ENCODE data around the gene SIK3. TPM values are rescaled to one million over a fixed set of nuclear protein-coding genes. Genes with fewer than 3 reads are reported as not detected.
"Not testable (repeated sequence)": the region's sequence is repeated elsewhere in the genome, so short reads cannot be mapped to it uniquely, and the experiment has no call there.

SIK3 gene
- total RNA-seq, 4 donors from 2014 or later = 58.8 to 85.8 (median 59.8) TPM

GRCh38 chr11:117127171-117127901, 29.1 kb upstream of the SIK3 start:
- Histone ChIP-seq H3K4me3 (no peak overlapping the region), H3K36me3 (no peaks in the 10 kb centered on the region), H3K27me3 (no peaks in the 10 kb centered on the region), H3K27ac (no peak overlapping the region), H3K4me1 (no peaks in the 10 kb centered on the region), H3K9me3 (no peaks in the 10 kb centered on the region)
- no peak for DNase-seq
- TF ChIP-seq POLR2A (IDR thresholded peaks at IDR 0.05) = no peak
- TF ChIP-seq, protein P1, sequence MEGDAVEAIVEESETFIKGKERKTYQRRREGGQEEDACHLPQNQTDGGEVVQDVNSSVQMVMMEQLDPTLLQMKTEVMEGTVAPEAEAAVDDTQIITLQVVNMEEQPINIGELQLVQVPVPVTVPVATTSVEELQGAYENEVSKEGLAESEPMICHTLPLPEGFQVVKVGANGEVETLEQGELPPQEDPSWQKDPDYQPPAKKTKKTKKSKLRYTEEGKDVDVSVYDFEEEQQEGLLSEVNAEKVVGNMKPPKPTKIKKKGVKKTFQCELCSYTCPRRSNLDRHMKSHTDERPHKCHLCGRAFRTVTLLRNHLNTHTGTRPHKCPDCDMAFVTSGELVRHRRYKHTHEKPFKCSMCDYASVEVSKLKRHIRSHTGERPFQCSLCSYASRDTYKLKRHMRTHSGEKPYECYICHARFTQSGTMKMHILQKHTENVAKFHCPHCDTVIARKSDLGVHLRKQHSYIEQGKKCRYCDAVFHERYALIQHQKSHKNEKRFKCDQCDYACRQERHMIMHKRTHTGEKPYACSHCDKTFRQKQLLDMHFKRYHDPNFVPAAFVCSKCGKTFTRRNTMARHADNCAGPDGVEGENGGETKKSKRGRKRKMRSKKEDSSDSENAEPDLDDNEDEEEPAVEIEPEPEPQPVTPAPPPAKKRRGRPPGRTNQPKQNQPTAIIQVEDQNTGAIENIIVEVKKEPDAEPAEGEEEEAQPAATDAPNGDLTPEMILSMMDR (IDR thresholded peaks at IDR 0.05) = no peak

DNA sequence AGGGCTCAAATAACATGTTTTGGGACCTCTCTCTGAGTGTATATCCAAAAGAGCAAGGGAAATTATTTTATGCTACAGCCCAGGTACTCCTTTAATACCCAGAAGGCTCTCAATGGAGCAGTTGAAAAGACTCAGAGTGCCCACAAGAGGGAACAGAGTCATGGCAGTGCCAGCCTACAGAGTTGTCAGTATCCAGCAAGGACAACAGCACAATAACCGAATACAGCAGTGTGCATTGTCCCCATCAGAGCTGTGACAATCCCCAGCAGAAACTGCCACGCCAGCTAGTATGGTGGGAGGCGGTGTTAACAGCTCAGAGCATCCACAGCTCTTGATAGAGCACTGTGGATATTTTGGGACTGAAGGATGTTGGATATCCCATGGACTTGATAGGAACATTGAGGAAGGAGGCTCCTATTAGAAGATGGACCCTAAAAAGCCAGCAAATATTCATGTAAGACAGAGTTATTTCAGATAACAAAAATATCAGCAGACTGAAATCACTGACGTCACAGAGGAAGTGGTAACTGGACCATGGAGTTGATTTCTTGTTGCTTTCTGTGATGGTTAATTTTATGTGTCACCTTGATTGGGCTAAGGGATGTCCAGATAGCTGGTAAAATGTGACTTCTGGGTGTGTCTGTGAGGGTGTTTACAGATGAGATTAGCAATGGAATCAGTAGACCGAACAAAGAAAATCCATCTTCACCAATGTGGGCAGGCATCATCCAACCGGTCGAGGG, 28.2 kb upstream of the SIK3 start:
- H3K27ac ChIP-seq = no peak overlapping the region
- TF ChIP-seq POLR2A (IDR thresholded peaks at IDR 0.05) = no peak
- TF ChIP-seq, protein P1 (IDR thresholded peaks at IDR 0.05) = no peak
- H3K36me3 ChIP-seq = no peaks in the 10 kb centered on the region
- no peak overlapping the region for H3K4me3 ChIP-seq
- no peak for DNase-seq
- no peaks in the 10 kb centered on the region for H3K27me3 ChIP-seq
- no peaks in the 10 kb centered on the region for H3K4me1 ChIP-seq
- no peaks in the 10 kb centered on the region for H3K9me3 ChIP-seq

DNA sequence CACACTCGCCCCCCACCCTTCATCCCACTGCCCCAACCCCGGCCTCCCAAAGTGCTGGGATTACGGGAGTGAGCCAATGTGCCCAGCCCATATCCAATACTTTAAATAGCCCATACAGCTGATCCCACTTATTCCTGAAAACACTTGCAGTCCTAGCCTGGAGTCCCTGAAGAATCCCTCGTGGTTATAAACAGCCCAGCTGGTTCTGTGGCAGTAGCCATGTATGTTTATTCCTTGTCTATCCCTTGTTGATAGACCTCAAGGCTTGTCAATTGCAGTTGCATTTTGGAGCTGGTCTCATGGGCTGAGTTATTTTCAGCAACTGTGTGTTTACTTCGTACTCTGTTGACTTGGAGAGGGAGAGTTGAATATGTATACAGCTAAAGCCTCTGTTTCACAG, 24.3 kb upstream of the SIK3 start:
- TF ChIP-seq POLR2A (IDR thresholded peaks at IDR 0.05) = no peak
- TF ChIP-seq, protein P1 (IDR thresholded peaks at IDR 0.05) = no peak
- H3K9me3 ChIP-seq = no peaks in the 10 kb centered on the region
- H3K27ac ChIP-seq = no peak overlapping the region
- no peaks in the 10 kb centered on the region for H3K36me3 ChIP-seq
- no peaks in the 10 kb centered on the region for H3K4me1 ChIP-seq
- no peaks in the 10 kb centered on the region for H3K27me3 ChIP-seq
- no peak overlapping the region for H3K4me3 ChIP-seq
- no peak for DNase-seq

DNA sequence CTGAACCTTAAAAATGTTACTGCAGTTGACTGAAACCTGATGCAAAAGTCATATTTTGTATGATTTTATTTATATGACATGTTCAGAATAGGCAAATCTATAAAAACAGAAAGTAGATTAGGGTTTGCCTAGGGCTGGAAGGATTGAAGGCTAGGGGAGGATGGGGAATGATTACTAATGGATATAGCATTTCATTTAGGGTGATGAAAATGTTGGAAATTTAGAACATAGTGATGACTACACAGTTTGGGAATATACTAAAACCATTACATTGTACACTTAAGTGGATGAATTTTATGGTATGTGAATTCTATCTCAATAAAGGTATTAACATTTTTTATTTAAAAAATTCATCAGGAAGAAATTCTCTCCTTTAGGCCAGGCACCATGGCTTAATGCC, 22.9 kb upstream of the SIK3 start:
- no peaks in the 10 kb centered on the region for H3K27me3 ChIP-seq
- H3K4me3 ChIP-seq = no peak overlapping the region
- no peak for DNase-seq
- no peaks in the 10 kb centered on the region for H3K36me3 ChIP-seq
- H3K27ac ChIP-seq = no peak overlapping the region
- H3K9me3 ChIP-seq = no peaks in the 10 kb centered on the region
- TF ChIP-seq, protein P1 (IDR thresholded peaks at IDR 0.05) = no peak
- TF ChIP-seq POLR2A (IDR thresholded peaks at IDR 0.05) = no peak
- H3K4me1 ChIP-seq = no peaks in the 10 kb centered on the region

- Histone ChIP-seq H3K4me1 (no peaks in the 10 kb centered on the region), H3K4me3 (no peak overlapping the region)
- no peak for DNase-seq
Measured at GRCh38 chr11:117117681-117118080, 19.5 kb upstream of the SIK3 start.

GRCh38 chr11:117112939-117113338, 14.7 kb upstream of the SIK3 start:
- H3K4me1 ChIP-seq, DNase-seq, H3K36me3 ChIP-seq, H3K27me3 ChIP-seq, H3K9me3 ChIP-seq, H3K27ac ChIP-seq, H3K4me3 ChIP-seq: not testable (repeated sequence)

More at GRCh38 chr11:117117681-117118080, 19.5 kb upstream of the SIK3 start:
- Histone ChIP-seq H3K9me3 (no peaks in the 10 kb centered on the region), H3K27ac (no peak overlapping the region), H3K27me3 (no peaks in the 10 kb centered on the region), H3K36me3 (no peaks in the 10 kb centered on the region)
- no peak for TF ChIP-seq POLR2A (IDR thresholded peaks at IDR 0.05)
- TF ChIP-seq, protein P1 (IDR thresholded peaks at IDR 0.05) = no peak

GRCh38 chr11:117112497-117112896, 14.3 kb upstream of the SIK3 start:
- H3K4me1 ChIP-seq = not testable (repeated sequence)

More at GRCh38 chr11:117112497-117112896, 14.3 kb upstream of the SIK3 start:
- DNase-seq, H3K27ac ChIP-seq, H3K9me3 ChIP-seq, H3K4me3 ChIP-seq, H3K27me3 ChIP-seq, H3K36me3 ChIP-seq: not testable (repeated sequence)
